HG03432 (cell line): ENCODE measurements around the gene XRRA1.

Experiments used
- ATAC-seq: cut with Tn5 transposase; IDR thresholded peaks from one replicate; pipeline ENCODE4 v1.9.1; 2021; ENCODE audit warnings: mild to moderate bottlenecking, moderate library complexity; ENCODE audit not compliant: unreplicated experiment

XRRA1 gene

DNA sequence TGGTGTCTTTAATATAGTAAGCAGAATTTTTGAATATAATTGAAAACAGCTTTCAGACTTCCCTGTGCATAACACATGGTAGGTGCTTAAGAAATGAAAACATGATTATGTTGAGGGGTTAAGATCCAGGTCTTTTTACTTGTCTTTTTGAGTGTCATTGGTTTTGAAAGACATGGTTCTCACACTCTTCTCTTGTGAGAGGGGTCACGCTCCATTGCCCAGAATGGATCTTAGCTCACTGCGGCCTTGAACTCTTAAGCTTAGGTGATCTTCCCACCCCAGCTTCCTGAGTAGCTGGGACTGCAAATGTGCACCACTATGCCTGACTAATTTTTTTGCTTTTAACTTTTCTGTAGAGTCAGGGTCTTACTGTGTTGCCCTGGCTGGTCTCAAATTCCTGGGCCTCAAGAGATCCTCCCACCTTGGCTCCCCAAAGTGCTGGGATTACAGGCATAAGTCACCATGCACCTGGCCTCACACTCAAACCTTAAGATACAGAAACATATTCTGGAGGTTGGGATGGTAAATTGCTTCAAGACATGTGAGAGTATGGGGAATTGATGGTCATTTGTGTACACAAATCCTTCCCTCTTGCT is 1.6 kb upstream of the XRRA1 start:
- no peak for ATAC-seq

DNA sequence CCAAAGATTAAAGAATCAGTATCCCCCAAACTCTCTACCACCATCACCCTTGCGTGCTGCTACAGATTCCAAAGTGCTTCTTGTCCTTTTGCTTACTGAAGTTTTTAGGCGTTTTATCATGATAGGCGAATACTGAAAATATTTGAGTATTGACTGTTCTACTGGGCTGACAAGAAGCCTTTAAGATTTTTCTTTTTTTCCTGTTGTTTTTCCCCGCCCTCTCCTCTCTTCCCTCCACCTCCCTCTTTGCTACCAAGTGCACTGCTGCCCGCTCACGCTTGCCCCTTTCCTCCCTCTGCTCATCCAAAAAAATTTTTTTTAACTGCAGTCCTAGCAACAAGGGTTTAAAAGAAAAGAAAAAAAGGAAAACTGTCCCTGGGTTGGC is 854 bp upstream of the XRRA1 start:
- ATAC-seq, result no peak

DNA sequence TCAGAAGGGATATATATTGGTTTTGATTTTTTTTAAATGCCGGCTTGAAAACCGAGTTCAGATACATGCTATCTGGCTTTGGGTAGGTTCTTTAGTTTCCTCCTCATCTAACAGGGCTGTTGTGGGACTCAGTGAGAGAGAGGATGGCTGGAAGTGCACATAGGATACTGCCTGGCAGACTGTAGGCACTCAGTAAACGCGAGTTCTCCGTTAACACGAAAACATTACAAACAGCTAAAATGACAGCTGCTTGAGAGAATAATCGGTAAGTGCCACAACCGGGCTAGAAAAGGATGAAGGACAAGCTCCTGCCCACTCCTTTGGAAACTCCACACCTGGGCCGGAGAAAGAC is 369 bp downstream of the XRRA1 start:
- ATAC-seq, result peak; percentile 17

DNA sequence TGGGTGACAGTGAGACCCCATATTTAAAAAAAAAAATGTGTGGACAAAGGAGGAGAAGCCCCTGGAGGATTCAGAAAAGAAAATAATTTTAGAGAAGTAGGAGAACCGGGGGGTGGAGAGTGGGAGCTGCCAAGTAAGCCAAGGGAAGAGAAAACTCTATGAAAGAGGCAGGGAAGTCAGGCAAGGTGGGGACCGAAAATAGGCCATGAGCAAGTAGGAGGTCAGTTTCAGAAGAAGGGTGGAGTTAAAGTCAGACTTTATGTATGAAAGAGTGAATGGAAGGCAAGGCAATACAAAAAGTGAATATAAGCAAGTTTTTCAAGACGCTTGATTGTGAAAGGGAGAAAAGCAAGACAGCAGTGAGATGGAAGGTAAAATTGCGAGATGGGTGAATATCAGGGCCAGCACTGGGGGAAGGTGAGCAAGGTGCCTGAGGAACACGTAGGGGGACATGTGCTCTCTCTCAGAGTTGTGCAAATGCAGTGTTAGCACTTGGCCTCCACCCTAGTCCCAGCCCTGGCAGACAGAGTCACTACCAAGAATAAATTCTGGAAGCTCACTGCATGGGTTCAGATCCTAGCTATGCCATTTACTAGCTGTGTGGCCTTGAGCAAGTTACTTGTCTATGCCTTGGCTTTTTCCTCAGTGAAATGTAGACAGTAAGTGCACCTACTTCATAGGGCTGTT is 6.7 kb downstream of the XRRA1 start:
- no peak for ATAC-seq

DNA sequence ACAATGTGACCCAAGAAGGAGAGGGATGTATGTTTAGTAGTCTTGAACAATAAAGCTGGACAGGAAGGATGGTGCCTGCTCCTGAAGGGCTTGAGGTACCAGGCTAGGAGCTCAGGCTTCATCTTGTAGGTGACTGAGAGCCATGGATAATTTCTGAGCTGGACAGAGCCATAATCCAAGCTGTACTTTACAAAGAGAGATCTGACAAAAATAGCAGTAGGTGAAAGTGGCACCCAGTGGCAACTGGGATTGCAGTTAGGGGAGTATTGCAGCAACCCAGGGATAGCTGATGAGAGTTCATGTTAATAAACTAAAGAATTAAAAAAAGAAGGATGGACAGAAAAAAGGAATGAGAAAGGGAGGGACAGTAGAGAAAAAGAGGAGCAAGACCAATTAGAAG is 7.4 kb downstream of the XRRA1 start:
- ATAC-seq, result no peak

DNA sequence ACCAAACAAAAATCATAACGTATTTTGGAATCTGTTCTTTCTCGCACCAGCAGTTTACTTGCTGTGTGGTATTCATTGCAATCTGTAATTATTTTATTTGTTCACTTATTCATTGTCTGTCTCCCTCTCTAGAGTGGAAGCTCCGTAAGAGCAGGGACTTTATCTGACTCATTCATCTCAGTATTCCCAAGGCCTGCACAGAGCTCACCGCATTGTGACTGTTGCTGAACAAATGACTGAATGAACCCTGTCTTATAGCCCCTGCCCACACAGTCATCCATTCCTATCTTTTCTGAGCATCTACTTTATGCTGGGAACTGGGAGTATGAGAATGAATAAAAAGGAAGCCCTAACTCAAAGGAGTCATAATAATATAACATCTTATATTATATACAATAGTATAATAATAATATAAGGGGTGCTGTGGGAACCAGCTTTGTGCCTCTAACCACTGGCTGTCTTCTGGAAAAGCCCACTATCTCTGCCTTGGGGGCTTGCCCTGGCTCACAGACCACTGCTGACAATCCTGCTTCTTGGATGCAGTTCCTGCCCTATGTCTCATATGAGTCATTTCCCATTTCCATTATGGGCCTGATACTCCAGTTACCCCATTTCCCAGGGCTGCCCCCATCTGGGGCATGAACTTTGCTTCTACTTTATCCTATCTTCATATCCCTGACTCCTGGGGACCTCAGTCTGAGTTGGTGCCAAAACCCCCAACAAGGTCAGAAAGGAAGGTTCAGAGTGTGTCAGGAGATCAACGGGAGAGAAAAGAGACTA is 11.0 kb downstream of the XRRA1 start:
- ATAC-seq, result no peak

DNA sequence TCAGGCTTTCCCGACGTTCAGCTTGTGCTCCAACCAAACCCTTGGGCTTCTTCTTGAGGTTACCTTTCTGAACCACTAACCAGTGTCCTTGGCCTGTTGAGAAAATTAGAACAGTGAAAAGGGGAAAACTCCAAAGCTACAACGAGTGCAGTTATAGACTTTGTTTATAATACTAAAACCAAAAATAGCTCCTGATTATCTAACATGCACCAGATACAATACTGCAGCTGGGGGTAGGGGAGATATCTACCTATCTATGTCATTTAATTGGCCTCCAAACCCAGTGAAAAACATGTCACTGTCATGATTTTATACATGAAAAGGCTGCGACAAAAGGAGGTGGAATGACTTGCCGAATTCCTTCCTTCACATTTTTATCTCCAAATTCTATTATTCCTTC is 11.9 kb downstream of the XRRA1 start:
- no peak for ATAC-seq

DNA sequence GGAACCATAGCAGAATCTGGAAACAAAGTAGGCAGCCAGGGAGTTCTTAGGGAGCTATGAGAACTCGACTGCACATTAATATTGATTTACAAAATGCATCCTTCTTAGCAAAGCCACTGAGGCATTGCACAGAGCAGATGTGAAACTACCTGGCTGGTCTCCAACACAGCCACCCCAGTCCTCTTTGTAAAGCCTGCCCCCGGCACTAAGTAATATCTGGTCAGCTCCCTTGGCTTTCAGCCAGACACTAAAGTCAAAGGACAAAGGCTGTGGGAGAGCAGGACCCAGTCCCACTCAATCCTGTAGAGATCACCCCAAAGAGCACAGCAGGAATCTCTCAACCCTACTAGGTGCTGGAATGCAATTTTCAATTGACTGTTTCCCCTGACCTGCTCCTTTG is 12.8 kb downstream of the XRRA1 start:
- ATAC-seq, result no peak

DNA sequence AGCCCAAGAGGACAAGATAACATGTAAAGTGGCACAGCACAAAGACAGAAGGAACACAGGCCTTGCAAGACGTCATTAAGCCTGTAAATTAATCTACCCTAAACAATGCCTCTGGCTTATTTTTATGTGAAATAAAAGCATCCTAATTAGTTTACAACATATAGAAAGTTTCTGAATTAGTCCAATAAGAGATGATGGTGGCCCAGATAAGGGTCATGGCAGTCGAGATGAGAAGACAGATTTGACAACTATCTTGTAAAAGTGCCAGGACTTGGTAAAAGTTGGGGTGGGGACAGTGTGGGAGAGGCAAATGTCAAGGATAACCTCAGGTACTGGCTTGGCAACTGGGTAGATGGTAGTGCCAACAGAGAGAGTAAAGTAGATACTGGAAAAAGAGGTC is 13.6 kb downstream of the XRRA1 start:
- ATAC-seq, result no peak

DNA sequence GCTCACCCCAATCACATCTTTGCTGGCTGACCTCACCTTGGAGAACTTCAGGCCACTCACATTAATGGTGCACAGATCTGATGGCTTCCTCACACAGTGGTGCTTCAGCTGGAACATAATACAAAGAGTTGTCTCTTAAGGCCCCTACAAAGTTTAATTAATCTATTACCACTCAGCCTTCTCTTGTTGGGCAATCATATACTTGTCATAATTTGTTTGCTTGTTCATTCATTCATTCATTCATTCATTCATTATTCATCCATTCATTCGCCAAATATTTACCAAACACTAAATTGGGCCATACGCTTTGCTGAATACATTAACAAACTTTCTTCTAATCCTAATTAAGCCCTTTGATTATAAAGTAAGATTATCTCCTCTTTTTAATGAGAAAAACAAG is 15.1 kb downstream of the XRRA1 start:
- ATAC-seq, result no peak

DNA sequence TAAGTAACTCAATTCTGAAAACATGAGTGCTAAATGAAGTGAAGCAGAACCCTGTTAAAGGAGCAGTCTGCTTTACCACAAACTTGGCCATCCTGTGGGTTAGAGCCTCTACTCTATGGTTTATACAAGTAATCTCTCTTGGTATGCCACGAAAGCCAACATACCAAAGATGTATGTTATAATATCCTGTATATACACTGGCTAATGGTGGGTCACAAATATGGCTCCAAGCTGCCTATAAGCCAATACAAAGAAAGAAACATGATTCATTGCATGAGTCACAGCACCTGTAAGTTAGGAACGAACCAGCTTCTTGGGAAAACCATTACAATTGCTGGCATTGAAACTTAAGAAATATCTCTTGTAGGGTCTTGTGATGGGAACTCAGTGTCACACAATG is 16.1 kb downstream of the XRRA1 start:
- ATAC-seq, result no peak

DNA sequence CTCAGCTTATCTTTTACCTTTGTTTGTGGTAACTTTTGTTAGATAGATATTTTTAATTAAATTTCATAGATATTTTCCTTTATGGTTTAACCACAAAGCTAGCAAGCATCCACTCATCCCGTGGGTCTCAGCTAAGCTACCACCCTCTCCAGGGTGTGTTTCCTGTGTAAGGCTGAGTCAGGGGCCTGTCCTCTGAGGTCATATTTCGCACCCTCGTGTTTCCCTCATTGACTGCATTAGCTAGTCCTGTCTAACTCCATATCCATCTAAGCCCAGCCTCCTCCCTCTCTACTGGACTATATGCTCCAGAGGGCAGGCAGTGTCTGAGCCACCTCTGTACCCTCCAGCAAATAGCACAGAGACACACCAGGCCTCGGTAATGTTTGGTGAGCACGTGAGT is 16.7 kb downstream of the XRRA1 start:
- no peak for ATAC-seq

DNA sequence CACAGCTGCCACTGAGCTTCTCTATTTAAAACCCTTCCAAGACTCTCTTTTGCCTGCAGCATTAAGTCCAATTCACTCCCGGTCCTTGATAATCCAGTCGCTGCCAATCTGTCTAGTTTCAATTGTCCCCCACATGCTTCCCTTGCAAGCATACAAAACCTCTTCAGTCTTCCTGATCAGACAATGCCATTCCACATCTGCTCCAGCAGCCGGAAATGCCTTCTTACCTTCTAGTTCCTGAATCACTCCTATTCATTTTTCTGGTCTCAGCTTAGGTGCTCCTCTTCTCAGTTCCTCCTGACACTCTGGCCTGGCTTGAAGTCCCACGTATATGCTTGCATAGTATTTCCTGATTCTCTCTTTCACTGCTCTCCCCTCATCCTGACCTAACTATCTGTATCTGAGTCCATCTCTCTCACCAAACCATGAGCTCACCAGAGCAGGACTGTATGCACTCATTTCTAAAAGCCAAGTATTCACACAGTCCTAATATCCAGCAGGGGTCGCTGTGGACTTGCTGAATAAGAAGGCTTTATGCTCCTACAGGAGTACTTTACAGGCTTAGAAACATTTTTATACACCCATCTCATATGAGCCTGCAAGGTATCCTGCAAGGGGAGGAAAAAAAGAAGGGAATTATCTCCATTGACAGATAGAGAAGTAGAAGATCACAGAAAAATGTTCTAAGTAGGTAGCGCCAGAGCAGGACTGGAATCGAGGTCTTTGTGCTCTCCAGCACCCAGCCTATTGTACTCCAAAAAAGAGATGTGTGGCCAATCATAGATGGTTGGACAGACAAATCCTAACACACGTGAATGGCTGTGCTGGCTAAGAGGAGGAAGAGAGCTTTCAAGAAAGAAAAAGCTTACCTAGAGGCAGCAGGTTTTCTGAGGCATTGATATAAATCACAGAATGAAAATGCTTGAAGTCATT is 19.2 kb downstream of the XRRA1 start:
- peak; percentile 64 for ATAC-seq

DNA sequence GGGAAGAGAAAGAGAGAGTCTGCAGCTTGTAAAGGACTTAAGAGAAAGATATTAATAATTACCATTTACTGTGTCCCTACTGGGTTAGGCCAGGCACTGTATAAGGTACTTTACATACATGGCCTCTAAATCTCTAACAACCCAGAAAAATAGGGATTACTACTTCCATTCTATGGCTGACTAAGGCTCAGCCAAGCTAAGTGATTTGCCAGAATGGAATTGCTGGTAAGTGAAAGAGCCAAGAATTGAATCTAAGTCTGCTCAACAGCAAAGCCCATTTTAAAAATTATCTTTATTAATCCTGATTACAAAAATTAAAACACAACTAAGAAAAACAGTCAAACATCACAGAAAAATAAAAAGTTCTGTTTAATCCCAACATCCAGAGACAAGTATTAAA is 21.4 kb downstream of the XRRA1 start:
- ATAC-seq, result no peak

DNA sequence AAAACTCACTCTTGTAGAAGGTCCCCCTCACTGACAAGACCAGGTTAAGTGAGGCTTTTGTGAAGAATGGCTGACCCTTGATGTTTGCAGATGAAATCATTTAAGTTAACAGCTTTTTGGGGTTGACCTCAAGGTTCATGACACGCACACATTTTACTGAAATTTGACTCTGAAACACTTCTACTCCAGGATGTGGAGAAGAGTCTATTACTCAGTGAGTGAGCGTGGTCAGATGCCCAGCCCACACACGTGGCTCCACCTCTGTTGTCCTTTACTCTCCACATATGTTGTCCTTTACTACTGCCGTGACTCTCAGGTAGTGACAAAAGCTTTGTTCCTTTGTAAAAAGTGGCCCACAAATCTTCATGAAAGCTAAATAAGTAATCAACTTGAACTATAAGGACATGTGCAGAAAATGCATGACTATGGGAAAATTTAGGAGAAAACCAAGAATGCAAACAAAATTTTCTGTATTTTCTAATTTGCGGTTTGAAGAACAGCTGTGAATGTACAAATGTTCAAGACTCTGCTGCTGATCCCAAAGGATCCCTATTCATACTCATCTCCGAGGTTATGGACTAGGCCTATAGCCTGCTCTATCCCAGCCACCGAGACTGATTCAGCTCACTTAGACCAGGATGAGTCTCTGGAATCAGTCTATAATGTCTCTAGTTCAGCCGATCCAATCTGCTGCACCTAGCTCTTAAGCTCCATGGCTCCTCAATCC is 22.4 kb downstream of the XRRA1 start:
- ATAC-seq, result no peak

DNA sequence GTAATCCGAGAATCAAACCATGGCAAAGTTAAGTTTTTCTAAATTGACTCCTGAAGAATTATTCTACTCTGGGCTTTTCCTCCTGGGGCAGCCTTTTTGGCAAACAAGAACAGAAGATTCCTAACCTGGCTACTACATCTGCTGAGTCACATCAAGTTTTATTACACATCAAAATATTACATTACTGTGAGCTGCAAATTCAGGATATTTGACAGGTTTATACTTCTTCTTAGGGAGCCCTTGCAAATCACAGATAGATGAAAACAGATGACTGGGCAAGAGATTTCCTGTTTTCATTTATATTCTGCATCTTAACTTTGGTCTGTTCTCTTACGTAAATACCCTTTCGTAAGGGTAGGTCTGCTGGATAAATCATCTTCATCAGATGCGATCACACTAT is 23.6 kb downstream of the XRRA1 start:
- ATAC-seq, result no peak

DNA sequence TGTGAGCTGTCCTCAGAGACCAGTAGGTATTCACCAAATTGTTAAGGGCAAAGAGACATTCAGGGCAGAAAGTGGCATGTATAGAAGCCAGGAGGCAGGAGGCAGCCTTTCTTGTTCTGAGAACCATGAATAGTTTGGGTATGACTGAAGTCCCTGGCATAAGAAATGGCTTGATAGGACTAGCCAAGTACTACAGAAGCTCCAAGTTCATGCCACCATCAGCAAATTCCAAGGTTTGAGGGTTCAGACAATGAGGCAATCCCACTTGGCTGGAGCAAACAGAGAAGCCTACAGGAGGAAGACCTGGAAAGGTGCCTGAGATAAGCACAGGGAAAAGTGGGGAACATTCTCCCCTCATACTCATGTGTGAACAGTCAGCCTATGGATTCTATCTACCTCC is 25.8 kb downstream of the XRRA1 start:
- no peak for ATAC-seq

DNA sequence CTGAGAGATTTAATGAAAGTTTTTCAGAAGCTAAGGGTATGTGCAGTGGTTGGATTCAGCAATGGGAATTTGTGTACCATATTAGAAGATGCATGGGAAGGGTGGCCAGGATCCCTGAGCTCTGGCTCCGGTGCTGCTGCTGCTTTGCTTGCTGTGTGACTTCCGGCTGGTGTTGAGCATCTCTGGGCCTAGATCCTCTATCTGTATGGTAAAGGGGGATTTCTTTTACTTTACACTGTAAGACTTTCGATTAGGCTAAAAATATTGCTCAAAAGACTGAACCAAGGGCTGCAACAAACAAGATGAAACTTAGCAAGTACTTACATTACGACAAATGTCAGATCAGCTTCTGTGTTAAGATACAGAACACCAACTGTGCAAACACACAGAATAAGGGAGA is 39.1 kb downstream of the XRRA1 start:
- no peak for ATAC-seq

DNA sequence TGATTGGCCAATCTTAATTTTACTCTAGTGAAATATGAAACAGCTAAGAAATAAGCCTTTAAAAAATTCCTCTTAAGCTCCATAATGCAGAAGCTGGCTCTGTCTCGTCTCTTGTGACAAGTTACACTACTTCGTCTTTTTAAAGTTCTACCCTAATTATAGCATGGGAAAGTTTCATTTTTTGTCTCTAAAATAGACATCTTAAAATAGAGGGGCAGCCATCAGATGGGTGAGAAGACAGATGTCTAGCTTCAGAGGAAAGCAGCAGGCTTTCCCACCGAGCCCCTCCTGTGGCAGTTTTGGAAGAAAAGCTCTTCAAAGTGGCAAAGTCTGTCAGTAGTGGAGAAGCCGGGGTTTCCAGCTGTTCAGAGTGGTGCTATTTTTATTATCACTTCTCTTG is 39.5 kb downstream of the XRRA1 start:
- ATAC-seq, result no peak

DNA sequence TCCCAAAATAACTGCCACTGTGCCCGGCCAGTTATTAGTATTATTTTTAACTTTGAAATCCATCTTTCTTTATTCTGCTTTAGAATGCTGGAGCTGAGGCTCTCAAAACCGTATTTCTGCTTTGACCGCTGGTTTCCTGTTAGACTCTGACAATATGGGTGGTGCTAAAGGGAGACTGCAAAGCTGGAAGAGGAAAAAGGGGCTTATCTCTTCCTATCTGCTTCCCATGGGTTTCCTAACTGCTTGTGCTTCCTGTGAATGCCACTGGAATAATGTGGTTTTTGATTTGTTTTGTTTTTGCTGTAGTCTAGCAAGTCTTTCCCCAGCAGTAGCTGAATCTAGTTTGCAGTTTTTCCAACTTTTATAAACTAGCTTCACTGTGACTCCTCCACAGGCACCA is 43.6 kb downstream of the XRRA1 start:
- no peak for ATAC-seq

DNA sequence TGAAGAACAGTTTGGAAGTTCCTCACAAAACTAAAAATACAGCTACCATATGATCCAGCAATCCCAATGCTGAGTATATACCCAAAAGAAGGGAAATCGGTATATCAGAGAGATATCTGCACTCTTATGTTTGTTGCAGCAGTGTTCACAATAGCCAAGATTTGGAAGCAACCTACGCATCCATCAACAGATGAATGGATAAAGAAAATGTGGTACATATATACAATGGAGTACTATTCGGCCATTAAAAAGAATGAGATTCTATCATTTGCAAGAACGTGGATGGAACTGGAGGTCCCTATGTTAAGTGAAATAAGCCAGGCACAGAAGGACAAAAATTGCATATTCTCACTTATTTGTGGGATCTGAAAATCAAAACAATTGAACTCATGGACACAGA is 46.5 kb downstream of the XRRA1 start:
- no peak for ATAC-seq
